Esophagus muscularis mucosa (tissue), 4 donors: ENCODE data around the gene SPATA20.

Experiments used
- CTCF ChIP-seq, 3 experiments: fragments of 200-600 bp in 2 of 3; fragments of 450-650 bp in 1 of 3; sonication (generic) in 2 of 3; IDR thresholded peaks; one replicate each; pipeline ENCODE4 v1.5.1; 2017 to 2019; ENCODE audit warnings: antibody characterized with exemption in 3 of 3, mild to moderate bottlenecking in 2 of 3, moderate library complexity in 1 of 3
- EP300 ChIP-seq: sonication (generic); formaldehyde crosslinking; IDR thresholded peaks from one replicate; pipeline ENCODE4 v1.6.1; 2017; ENCODE audit warnings: antibody characterized with exemption
- POLR2A ChIP-seq: fragments of 450-650 bp; IDR thresholded peaks from one replicate; pipeline ENCODE4 v1.6.1; 2017; ENCODE audit warnings: antibody characterized with exemption, moderate library complexity, mild to moderate bottlenecking, low read depth
- POLR2AphosphoS5 ChIP-seq, 2 donors: sonication (generic); formaldehyde crosslinking; IDR thresholded peaks; one replicate each; pipeline ENCODE4 v1.6.1; 2017; ENCODE audit warnings: antibody characterized with exemption in 2 of 2

- no peak for TF ChIP-seq POLR2A
- TF ChIP-seq CTCF (IDR thresholded peaks at IDR 0.05): no peak
- TF ChIP-seq EP300: no peak
- TF ChIP-seq POLR2AphosphoS5 (IDR thresholded peaks at IDR 0.05): no peak
Observed at GRCh38 chr17:50585891-50586290, 38.9 kb downstream of the SPATA20 start.
